NCI-H345 (cell line): ENCODE data around the gene SEMA5A.

Experiments used
- DNase-seq: peaks from one replicate; lab custom pipeline; 2025; lab: John Stamatoyannopoulos, UW

Gene SEMA5A

GRCh38 chr5:9169557-9169902, 376.3 kb downstream of the SEMA5A start:
- DNase-seq: no peak

GRCh38 chr5:9168791-9169556, 376.9 kb downstream of the SEMA5A start:
- DNase-seq: no peak

- DNase-seq: no peak
Measured at GRCh38 chr5:9166202-9167112, 379.4 kb downstream of the SEMA5A start.

- no peak for DNase-seq
Measured at GRCh38 chr5:9165546-9165945, 380.3 kb downstream of the SEMA5A start.

- DNase-seq: no peak
Measured at GRCh38 chr5:9160747-9161146, 385.1 kb downstream of the SEMA5A start.

GRCh38 chr5:9157811-9158210, 388.1 kb downstream of the SEMA5A start:
- DNase-seq: no peak

GRCh38 chr5:9157020-9157419, 388.9 kb downstream of the SEMA5A start:
- no peak for DNase-seq

GRCh38 chr5:9156282-9156681, 389.6 kb downstream of the SEMA5A start:
- DNase-seq: peak; percentile 7

- no peak for DNase-seq
Measured at GRCh38 chr5:9151684-9152427, 394.0 kb downstream of the SEMA5A start.

GRCh38 chr5:9149988-9150387, 395.9 kb downstream of the SEMA5A start:
- DNase-seq: no peak

- no peak for DNase-seq
Measured at GRCh38 chr5:9148242-9148641, 397.6 kb downstream of the SEMA5A start.

- DNase-seq: no peak
Measured at GRCh38 chr5:9140711-9141110, 405.2 kb downstream of the SEMA5A start.

- DNase-seq: no peak
Measured at GRCh38 chr5:9140202-9140601, 405.7 kb downstream of the SEMA5A start.

GRCh38 chr5:9139344-9139743, 406.5 kb downstream of the SEMA5A start:
- DNase-seq: no peak

GRCh38 chr5:9128136-9128535, 417.7 kb downstream of the SEMA5A start:
- no peak for DNase-seq

- DNase-seq: no peak
Measured at GRCh38 chr5:9126490-9126889, 419.4 kb downstream of the SEMA5A start.

- DNase-seq: no peak
Measured at GRCh38 chr5:9125852-9126251, 420.0 kb downstream of the SEMA5A start.

- no peak for DNase-seq
Measured at GRCh38 chr5:9124838-9125237, 421.0 kb downstream of the SEMA5A start.

GRCh38 chr5:9124071-9124470, 421.8 kb downstream of the SEMA5A start:
- no peak for DNase-seq

GRCh38 chr5:9122528-9122927, 423.3 kb downstream of the SEMA5A start:
- no peak for DNase-seq

GRCh38 chr5:9121597-9121996, 424.3 kb downstream of the SEMA5A start:
- no peak for DNase-seq

- no peak for DNase-seq
Measured at GRCh38 chr5:9118852-9119251, 427.0 kb downstream of the SEMA5A start.

- no peak for DNase-seq
Measured at GRCh38 chr5:9115093-9115492, 430.8 kb downstream of the SEMA5A start.
